Aorta (tissue), 5 donors: Measurements from ENCODE around the gene IRS1. TPM values are rescaled to one million over a fixed set of nuclear protein-coding genes. Genes with fewer than 3 reads are reported as not detected.

Experiments used
- ATAC-seq: fragments of 200-7000 bp; cut with Tn5 transposase; one replicate; pipeline ENCODE4 v1.9.1; 2022; ENCODE audit warnings: moderate library complexity; ENCODE audit not compliant: low FRiP score
- DNase-seq, 2 donors: peaks; one replicate each; pipeline ENCODE4 v3.0.0-alpha.2; 2020
- H3K27ac ChIP-seq, 2 donors: one replicate each; pipeline ENCODE4 v1.5.1; 2013; ENCODE audit warnings: low read length in 2 of 2, mild to moderate bottlenecking in 2 of 2, moderate library complexity in 2 of 2, control low read depth in 1 of 2, inconsistent platforms in 1 of 2, low read depth in 1 of 2
- H3K27me3 ChIP-seq, 2 donors: one replicate each; pipeline ENCODE4 v1.6.1; 2013; ENCODE audit warnings: control low read depth in 1 of 2, low read length in 1 of 2, mild to moderate bottlenecking in 1 of 2, moderate library complexity in 1 of 2; ENCODE audit not compliant: insufficient read depth in 2 of 2, control insufficient read depth in 1 of 2
- H3K36me3 ChIP-seq, 2 donors: one replicate each; pipeline ENCODE4 v1.6.1; 2013; ENCODE audit warnings: control low read depth in 1 of 2, low read length in 1 of 2, mild to moderate bottlenecking in 1 of 2; ENCODE audit not compliant: insufficient read depth in 2 of 2, control insufficient read depth in 1 of 2
- H3K4me1 ChIP-seq, 2 donors: one replicate each; pipeline ENCODE4 v1.6.1; 2013; ENCODE audit warnings: low read length in 2 of 2, control low read depth in 1 of 2, mild to moderate bottlenecking in 1 of 2, moderate library complexity in 1 of 2; ENCODE audit not compliant: insufficient read depth in 2 of 2, control insufficient read depth in 1 of 2
- H3K4me3 ChIP-seq, 2 donors: one replicate each; pipeline ENCODE4 v1.5.1; 2013; ENCODE audit warnings: low read length in 2 of 2, control low read depth in 1 of 2, mild to moderate bottlenecking in 1 of 2
- H3K9me3 ChIP-seq: one replicate; pipeline ENCODE4 v1.6.1; 2013; ENCODE audit warnings: mild to moderate bottlenecking, low read length; ENCODE audit not compliant: control insufficient read depth
- WGBS, 2 donors: extraction: QIAGEN DNeasy Blood & Tissue Kit; methylation state at CpG; one replicate each; pipeline ENCODE4 v1.1.7; 2013; 5-methylcytosine and 5-hydroxymethylcytosine counted together
- intact Hi-C, 2 donors: fragments of 100-400 bp; cut with DNase I; formaldehyde crosslinking; loops; one replicate each; pipeline versions ENCODE4 v1.14.2 to v1.15.0; 2022
- polyA plus RNA-seq, 2 donors: library from polyadenylated mRNA; stranded (reverse); fragments of 200-250 nt; gene quantifications; one replicate each; pipeline ENCODE4 v1.2.3, GENCODE V29; 2013
- total RNA-seq, 2 donors: library from RNA; stranded (reverse); fragmentation: NEBNext Ultra II Directional; extraction: Animal tissue kit (Norgen Biotek cat#: 25700); gene quantifications; one replicate each; pipeline ENCODE4 v1.2.1, GENCODE V29; 2021
- donor health status: healthy with polysubstance abuse.
- donor health status: Bipolar disorder and iron deficiency.
- donor health status: DM: no; HTN: no; CAD: no.
- donor health status: DM: no; HTN: no; CAD: no.
- donor health status: DM: yes; HTN: yes; CAD: no.

IRS1 gene
- total and polyA plus RNA-seq, 4 donors: 2.1 to 16.6 (median 8.1) TPM

- WGBS, 2 donors: 95 to 98% methylated on average over 2 of the region's 2 CpGs
These were observed 73.1 kb downstream of the IRS1 start for GRCh38 chr2:226726546-226726945.

GRCh38 chr2:226725126-226725860 is 74.3 kb downstream of the IRS1 start:
- H3K27ac ChIP-seq: no peak overlapping the region
- 51 to 59% methylated on average over 10 of the region's 10 CpGs for WGBS, 2 donors
- H3K36me3 ChIP-seq: no peaks in the 10 kb centered on the region
- H3K4me3 ChIP-seq: no peak overlapping the region
- no peak for DNase-seq
- intact Hi-C loops: loop anchor here in 1 of 2 donors (2.0 kb wide), 1 partner anchor 66 kb away; no protein-coding TSS in a partner anchor
- no peaks in the 10 kb centered on the region for H3K9me3 ChIP-seq
- no peak for ATAC-seq
- no peaks in the 10 kb centered on the region for H3K4me1 ChIP-seq
- no peaks in the 10 kb centered on the region for H3K27me3 ChIP-seq

More at GRCh38 chr2:226726546-226726945, 73.1 kb downstream of the IRS1 start:
- H3K27me3 ChIP-seq: no peaks in the 10 kb centered on the region
- H3K9me3 ChIP-seq: no peaks in the 10 kb centered on the region
- intact Hi-C loops: no loop called here
- H3K27ac ChIP-seq: no peak overlapping the region
- ATAC-seq: no peak
- no peaks in the 10 kb centered on the region for H3K4me1 ChIP-seq
- no peak overlapping the region for H3K4me3 ChIP-seq
- no peak for DNase-seq
- no peaks in the 10 kb centered on the region for H3K36me3 ChIP-seq

GRCh38 chr2:226721541-226721940 is 78.1 kb downstream of the IRS1 start:
- 73 to 78% methylated on average over 5 of the region's 5 CpGs for WGBS, 2 donors
- no peaks in the 10 kb centered on the region for H3K9me3 ChIP-seq
- ATAC-seq (no peak), DNase-seq (peak in 1 of 2 donors; percentile 45)
- H3K4me3 ChIP-seq: no peak overlapping the region
- H3K27ac ChIP-seq: no peak overlapping the region
- no peaks in the 10 kb centered on the region for H3K27me3 ChIP-seq
- H3K4me1 ChIP-seq: no peaks in the 10 kb centered on the region
- intact Hi-C loops: loop anchor here in 1 of 2 donors (5.0 kb wide), 2 partner anchors 59 to 244 kb away; no protein-coding TSS in a partner anchor
- no peaks in the 10 kb centered on the region for H3K36me3 ChIP-seq

GRCh38 chr2:226720948-226721347 is 78.7 kb downstream of the IRS1 start:
- ATAC-seq: no peak
- intact Hi-C loops: loop anchor here in 1 of 2 donors (5.0 kb wide), 2 partner anchors 59 to 244 kb away; no protein-coding TSS in a partner anchor
- no peak overlapping the region for H3K27ac ChIP-seq
- H3K27me3 ChIP-seq: no peaks in the 10 kb centered on the region
- H3K9me3 ChIP-seq: no peaks in the 10 kb centered on the region
- no peaks in the 10 kb centered on the region for H3K4me1 ChIP-seq
- no peak for DNase-seq
- no peak overlapping the region for H3K4me3 ChIP-seq
- 93 to 95% methylated on average over 5 of the region's 5 CpGs for WGBS, 2 donors
- no peaks in the 10 kb centered on the region for H3K36me3 ChIP-seq

- Histone ChIP-seq H3K36me3 (no peaks in the 10 kb centered on the region), H3K27ac (no peak overlapping the region), H3K27me3 (no peaks in the 10 kb centered on the region), H3K4me1 (no peaks in the 10 kb centered on the region), H3K4me3 (no peak overlapping the region), H3K9me3 (no peaks in the 10 kb centered on the region)
- intact Hi-C loops: no loop called here
- DNase-seq (no peak), ATAC-seq (no peak)
- 83 to 87% methylated on average over 1 of the region's 1 CpG for WGBS, 2 donors
These were observed 81.9 kb downstream of the IRS1 start for GRCh38 chr2:226717719-226718118.

- no peak for DNase-seq
- Histone ChIP-seq H3K4me1 (no peaks in the 10 kb centered on the region), H3K9me3 (no peaks in the 10 kb centered on the region), H3K36me3 (no peaks in the 10 kb centered on the region), H3K27me3 (no peaks in the 10 kb centered on the region), H3K27ac (no peak overlapping the region), H3K4me3 (no peak overlapping the region)
- intact Hi-C loops: no loop called here
- no peak for ATAC-seq
These were observed 83.5 kb downstream of the IRS1 start for GRCh38 chr2:226716126-226716525.

GRCh38 chr2:226715347-226715990 is 84.2 kb downstream of the IRS1 start:
- Histone ChIP-seq H3K36me3 (no peaks in the 10 kb centered on the region), H3K27me3 (no peaks in the 10 kb centered on the region), H3K27ac (no peak overlapping the region), H3K4me3 (no peak overlapping the region), H3K9me3 (no peaks in the 10 kb centered on the region), H3K4me1 (no peaks in the 10 kb centered on the region)
- intact Hi-C loops: no loop called here
- DNase-seq (no peak), ATAC-seq (no peak)
- 89 to 95% methylated on average over 3 of the region's 3 CpGs for WGBS, 2 donors

- DNase-seq: no peak
- H3K4me3 ChIP-seq: no peak overlapping the region
- no peaks in the 10 kb centered on the region for H3K9me3 ChIP-seq
- WGBS, 2 donors: 42 to 62% methylated on average over 1 of the region's 1 CpG
- no peaks in the 10 kb centered on the region for H3K36me3 ChIP-seq
- no peak for ATAC-seq
- intact Hi-C loops: no loop called here
- no peaks in the 10 kb centered on the region for H3K27me3 ChIP-seq
- H3K27ac ChIP-seq: no peak overlapping the region
- H3K4me1 ChIP-seq: no peaks in the 10 kb centered on the region
These were observed 86.7 kb downstream of the IRS1 start for GRCh38 chr2:226712941-226713340.
